Activated T-helper 9 cell treated with anti-CD3 and anti-CD28 coated beads, Interleukin-2, amount 50 U/mL, for 16 hours (primary cell): ENCODE measurements around the gene SYNCRIP.
"Not testable (repeated sequence)": the region's sequence is repeated elsewhere in the genome, so short reads cannot be mapped to it uniquely, and the experiment has no call there.

Source experiments
- DNase-seq: peaks from one replicate; pipeline ENCODE4 v3.0.0-alpha.2; 2020; ENCODE audit warnings: low read depth

Gene SYNCRIP

GRCh38 chr6:85669735-85670194, 27.1 kb upstream of the SYNCRIP start:
- no peak for DNase-seq

GRCh38 chr6:85662251-85662650, 19.6 kb upstream of the SYNCRIP start:
- no peak for DNase-seq

- no peak for DNase-seq
Measured at GRCh38 chr6:85660181-85660611, 17.5 kb upstream of the SYNCRIP start.

DNA sequence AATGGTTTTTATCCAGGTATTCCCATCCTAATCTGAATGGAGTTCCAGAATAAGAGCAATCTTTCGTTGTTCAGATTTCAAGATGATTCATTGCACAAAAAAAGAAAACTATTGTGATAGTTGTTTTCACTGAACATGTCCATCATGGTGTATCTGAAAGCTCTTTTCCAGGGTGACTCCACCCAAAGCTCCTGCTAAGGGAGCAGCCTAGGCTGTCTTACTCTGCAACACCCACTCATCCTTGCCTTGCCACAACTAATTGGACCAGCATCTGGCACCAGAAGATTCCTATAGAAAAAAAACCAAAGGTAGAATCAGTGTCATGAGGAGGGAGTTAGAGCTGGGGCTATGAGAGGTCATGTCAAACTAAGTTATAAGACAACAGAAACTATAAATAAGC, 7.9 kb upstream of the SYNCRIP start:
- DNase-seq: no peak

DNA sequence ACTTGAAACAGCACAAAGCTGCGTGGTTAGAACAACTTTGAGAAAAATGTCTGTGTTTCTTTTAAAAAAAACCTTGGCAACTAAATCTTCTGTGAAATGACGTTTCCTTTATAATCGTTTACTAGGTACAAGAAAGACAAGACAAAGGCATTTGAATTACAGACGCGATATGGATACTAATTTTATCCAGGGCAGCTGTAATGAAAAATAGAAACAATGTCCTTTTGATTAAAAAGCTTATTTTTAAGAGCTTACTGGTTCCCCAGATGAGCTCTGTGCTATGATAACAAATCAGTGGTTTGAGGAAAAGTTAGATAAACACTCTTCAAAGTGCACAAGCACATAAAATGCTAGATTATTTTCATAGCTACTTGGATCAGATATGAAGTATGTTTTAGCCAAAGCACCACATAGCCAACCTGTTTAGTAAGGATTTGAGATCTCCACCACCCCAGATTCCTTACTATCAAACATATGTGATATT, 1.6 kb upstream of the SYNCRIP start:
- no peak for DNase-seq

DNA sequence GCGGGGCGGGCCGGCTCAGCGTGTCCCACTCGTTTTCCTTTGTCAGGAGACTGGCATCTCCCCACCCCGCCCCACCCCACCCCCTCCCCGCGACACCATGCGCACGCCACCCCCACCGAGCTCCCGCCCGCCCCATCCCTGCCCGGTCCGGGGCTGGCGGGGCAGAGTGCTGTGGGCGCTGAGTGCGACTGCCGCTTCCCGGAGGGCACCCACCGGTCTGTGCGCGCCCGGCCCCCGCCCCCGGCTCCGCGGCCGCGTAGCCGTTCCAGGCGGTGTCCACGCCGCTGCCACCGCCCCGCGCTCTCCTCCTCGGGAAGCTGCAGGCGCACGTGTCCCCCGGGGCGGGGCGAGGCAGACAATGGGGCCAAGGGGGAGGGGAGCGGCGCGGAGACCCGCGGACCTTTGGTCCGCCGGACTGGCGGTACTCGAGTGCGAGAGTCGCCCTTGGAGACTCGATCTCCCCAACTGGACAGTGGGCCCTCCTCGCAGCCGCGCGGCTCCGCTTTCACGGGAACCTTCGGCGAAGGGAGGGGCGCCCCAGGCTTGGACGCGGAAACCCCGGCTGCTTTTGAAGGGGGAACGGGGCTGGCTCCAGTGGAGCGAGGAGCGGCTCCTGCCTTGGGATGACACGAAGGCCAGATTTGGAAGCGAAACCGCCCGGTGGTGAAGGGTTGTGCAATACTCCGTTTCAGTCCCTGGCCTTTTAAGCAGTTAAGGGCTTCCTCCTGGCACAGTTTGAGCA, 1.0 kb upstream of the SYNCRIP start:
- DNase-seq: peak; percentile 51

GRCh38 chr6:85641897-85642773, 551 bp downstream of the SYNCRIP start:
- DNase-seq: peak; percentile 41

- no peak for DNase-seq
Measured at GRCh38 chr6:85641522-85641896, 1.2 kb downstream of the SYNCRIP start.

- DNase-seq: no peak
Measured at GRCh38 chr6:85640821-85641220, 1.9 kb downstream of the SYNCRIP start.

DNA sequence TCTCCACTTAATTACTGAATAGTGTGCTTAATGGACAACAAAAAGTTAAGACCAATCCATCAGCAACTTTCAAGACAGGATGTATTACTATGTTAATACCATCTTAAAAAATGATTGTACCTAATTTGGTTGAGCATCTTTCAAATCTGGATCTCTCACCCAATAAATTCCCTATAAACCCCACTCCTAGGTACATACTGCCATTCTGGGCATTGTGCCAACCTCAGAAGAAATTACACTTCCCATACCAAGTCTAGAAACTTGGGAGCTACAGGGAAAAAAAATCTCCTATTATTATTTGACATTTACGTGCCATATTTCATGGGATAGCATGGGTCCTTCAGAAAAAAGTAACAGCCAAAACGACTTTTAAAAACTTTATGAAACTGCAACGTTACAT, 5.1 kb downstream of the SYNCRIP start:
- DNase-seq: no peak

DNA sequence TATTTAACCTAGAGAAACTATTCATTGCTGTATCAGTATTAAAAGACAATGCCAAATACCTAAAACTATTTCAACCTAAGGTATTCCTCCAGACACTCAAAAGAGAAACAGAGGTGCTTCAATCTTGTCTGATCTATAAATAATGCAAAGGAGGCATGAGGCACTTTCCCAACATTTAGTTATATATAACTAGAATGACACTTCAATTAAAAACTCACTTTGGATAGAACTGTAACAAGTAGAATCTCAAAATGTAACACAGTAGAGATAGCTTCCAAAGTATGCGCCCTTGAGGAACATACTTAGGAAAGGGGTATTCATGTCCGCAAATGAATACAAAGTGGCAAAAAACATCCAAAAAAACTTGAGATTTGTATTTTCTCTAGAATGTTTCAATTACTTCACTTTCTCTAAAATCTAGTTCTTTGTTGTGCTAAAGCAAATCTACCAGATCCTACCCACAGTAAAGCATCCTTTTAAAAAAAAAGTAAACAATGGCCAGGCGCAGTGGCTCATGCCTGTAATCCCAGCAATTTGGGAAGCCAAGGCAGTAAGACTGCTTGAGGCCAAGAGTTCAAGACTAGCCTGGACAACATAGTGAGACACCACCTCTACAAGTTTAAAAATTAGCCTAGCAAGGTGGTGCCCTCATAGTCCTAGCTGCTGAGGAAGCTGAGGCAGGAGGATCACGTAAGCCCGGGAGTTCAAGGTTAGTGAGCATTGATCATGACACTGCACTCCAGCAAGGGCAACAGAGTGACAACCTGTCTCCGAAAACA, 10.3 kb downstream of the SYNCRIP start:
- DNase-seq: no peak

GRCh38 chr6:85631117-85631516, 11.6 kb downstream of the SYNCRIP start:
- not testable (repeated sequence) for DNase-seq

DNA sequence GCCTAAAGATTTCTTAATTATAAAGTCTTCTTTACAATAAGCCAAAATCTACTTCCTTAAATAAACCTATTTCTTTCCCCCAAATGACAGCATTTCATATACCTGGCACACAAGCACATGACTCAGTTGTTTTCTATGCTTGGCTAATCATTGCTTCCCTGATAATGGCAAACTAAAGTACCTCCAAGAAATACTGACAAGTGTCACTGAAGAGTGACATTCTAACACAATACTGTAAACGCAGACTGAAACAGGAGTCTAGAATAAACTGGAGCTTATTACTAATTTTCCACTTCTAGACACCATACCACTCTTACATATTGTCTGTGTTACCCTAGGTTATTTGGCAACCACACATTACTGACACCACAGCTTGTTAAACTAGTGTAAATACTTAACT, 14.3 kb downstream of the SYNCRIP start:
- DNase-seq: no peak

DNA sequence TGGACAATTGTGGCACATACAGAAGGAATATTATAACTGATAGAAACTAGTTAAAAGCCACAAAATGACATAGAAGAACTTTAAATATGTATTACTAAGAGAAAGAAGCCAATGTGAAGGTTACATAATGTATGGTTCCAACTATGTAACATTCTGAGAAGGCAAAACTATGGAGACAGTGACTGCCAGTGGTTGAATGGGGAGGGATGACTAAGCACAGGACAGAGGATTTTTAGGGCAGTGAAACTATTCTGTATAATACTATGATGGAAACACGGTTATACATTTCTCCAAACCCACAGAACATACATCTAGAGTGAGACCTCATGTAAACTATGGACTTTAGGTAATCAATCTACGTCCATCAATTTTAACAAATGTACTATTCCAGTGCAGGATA, 22.4 kb downstream of the SYNCRIP start:
- DNase-seq: no peak

GRCh38 chr6:85614780-85615179, 27.9 kb downstream of the SYNCRIP start:
- DNase-seq: no peak

DNA sequence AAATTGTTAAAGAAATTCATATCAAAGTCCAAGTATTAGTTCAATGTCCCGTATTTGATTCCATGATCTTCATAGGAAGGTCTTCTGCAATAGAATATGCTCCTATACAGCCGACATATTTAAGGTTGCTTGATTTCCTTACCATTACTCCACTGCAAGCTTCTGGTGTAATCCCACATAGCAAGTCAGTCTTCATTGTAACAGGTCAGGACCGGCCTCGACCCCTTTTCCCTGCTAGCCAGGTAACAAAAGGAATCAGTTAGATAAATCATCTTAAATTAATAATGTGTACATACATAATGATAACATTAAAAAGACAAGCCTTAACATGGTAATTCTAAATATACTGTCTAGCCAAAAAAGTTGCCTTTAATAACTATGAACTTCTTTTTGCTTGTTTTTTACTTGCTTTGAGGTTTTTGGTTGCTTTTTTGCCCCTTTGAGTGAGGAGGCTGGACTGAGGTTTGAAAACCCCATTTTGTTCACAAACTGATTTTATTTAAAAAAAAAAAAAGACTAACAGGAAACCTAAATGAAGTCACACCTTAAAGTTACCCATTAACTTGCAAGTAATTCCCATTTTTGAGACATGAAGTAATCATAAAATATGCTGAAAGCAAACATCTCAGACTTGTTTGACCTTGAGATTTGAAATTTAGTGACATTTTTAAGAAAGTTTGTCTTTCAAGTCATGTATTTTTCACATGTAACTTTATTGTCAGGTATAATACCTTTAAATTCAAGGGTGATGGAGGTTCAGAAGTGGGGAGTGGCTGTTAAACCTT, 29.8 kb downstream of the SYNCRIP start:
- DNase-seq: no peak

- no peak for DNase-seq
Measured at GRCh38 chr6:85610182-85610895, 32.3 kb downstream of the SYNCRIP start.

- DNase-seq: no peak
Measured at GRCh38 chr6:85602100-85602499, 40.6 kb downstream of the SYNCRIP start.

DNA sequence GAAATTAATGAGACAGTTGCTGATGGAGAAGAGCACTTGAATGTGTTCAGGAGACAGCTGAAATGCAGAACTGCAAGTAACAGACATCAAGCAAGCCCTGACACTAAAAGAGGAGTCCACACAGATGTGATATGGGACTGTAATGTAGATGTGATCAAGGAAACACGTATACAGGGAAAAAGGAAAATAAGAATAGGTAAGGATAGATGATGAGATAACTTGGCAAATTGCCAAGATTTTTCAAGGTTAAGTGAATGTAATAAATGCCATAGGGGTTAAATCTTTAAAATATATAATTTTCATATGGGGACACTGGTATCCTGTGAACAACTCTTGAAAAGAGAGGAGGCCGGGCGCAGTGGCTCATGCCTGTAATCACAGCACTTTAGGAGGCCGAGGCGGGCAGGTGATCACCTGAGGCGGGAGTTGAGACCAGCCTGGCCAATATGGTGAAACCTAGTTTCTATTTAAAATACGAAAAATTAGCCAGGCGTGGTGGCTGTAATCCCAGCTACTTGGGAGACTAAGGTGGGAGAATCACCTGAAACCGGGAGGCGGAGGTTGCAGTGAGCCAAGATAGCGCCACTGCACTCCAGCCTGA, 41.9 kb downstream of the SYNCRIP start:
- DNase-seq: no peak

DNA sequence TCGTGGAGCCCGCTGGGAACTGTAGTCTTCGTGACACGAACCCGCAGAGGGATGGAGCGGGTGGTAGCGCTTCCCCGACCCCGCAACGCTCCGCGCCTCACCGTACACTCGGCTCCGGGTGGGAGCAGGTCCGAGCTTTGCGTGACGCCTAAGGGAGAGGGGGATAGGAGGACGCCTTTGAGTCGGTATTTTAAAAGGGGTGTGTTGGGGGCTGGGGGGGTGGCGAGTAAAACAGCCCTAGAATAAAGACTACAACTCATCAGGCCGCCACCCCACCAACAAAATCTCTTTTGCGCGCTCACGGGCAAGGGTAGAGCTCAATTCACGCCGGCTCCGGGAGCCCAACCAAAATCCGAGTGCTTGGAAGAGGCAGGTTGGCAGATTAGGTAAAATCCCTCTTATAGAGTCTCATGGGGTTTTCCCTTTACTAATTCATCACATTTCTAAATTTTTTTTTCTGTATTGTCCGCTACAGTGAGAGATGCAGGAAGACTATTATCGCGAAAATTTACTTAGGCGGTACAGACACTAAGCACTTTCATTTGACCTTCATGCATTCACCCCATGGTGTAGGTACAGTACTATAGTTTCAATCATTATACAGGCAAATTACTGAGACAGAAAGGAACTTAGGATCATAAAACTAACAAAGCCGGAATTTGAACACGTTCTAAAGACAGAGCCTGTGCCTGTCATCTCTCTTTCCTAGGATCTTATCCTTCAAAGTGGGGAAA, 48.3 kb downstream of the SYNCRIP start:
- peak; percentile 31 for DNase-seq
